HL-60 (cell line): ENCODE data around the gene NKD2.

ENCODE experiments used
- DNase-seq, 2 experiments: peaks; one replicate each; pipeline ENCODE4 v3.0.0-alpha.2; 2010 to 2020; ENCODE audit warnings: low read depth in 1 of 2, low spot score in 1 of 2
- H3K27ac ChIP-seq: fragments of 250-450 bp; sonication (Bioruptor Pico); replicated peaks from 2 replicates; pipeline ENCODE4 v1.5.1; 2020; ENCODE audit warnings: mild to moderate bottlenecking, moderate library complexity
- H3K27me3 ChIP-seq: fragments of 250-450 bp; sonication (Bioruptor Pico); 2 replicates; pipeline ENCODE4 v1.5.1; 2021; ENCODE audit warnings: mild to moderate bottlenecking, moderate library complexity; ENCODE audit not compliant: insufficient read depth, poor library complexity, severe bottlenecking
- H3K4me3 ChIP-seq: replicated peaks from 2 replicates; pipeline ENCODE4 v1.5.1; 2011; ENCODE audit warnings: mild to moderate bottlenecking, control low read depth, low read length; ENCODE audit not compliant: insufficient read depth
- GABPA ChIP-seq: IDR thresholded peaks from 2 replicates; pipeline ENCODE4 v1.6.1; 2012; ENCODE audit warnings: low read depth
- POLR2AphosphoS5 ChIP-seq: IDR thresholded peaks from 2 replicates; pipeline ENCODE4 v1.6.1; 2012; ENCODE audit warnings: low read depth
- SPI1 ChIP-seq: IDR thresholded peaks from 2 replicates; pipeline ENCODE4 v1.6.1; 2012; ENCODE audit warnings: low read depth, mild to moderate bottlenecking, borderline replicate concordance
- TF ChIP-seq, protein P1 (sequence below): IDR thresholded peaks from one replicate; pipeline ENCODE4 v1.5.1; 2011; ENCODE audit warnings: low read length, control low read depth, inconsistent platforms; ENCODE audit not compliant: insufficient read depth
- TF ChIP-seq, protein P2 (sequence below): IDR thresholded peaks from 2 replicates; pipeline ENCODE4 v1.6.1; 2012; ENCODE audit warnings: low read depth; ENCODE audit not compliant: insufficient replicate concordance

NKD2 gene

DNA sequence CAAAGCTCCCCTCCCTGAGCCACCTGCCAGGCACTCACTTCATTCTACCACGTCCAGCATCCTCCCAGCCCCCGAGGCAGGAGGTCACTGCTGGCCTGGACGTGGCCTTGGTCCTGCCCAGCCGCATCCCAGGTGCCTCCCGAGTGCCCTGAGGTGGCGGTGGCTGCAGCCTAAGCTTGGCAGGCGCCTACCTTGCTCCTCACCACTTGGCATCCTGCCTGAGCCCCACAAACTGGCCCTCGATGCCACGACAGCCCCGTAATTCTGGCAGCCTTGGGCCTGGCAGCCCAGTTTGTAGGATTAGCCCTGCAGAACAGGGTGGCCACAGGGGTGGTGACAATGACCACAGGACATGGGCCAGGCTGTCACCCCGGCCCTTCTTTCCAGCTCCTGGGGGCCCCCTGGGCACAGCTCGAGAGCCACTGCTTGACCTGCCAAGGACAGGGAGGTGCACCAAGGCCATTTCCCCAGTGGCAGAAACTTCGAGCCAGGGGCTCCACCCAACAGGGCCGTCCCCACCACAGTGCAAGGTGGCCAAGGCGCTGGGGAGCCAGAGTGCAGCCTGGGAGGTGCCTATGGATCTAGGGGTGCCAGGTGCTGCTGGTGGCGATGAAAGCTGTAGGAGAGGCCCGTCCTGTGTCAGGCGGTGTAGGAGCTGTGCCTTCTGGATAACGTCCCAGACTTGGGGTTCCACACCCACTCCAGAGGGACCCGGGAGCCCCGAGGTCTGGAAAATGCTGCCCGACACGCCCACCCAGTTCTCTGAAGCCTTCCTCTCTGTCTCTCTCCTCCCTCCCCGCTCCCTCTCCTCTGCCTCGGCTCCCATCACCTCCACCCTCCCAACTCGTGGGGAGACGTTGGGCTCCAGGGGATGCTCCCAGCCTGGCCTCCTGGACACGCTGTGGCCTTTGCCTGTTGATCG lies 18.4 kb downstream of the NKD2 start:
- H3K27ac ChIP-seq = no peak overlapping the region
- TF ChIP-seq GABPA (no peak), POLR2AphosphoS5 (no peak), SPI1 (no peak)
- TF ChIP-seq, protein P1, sequence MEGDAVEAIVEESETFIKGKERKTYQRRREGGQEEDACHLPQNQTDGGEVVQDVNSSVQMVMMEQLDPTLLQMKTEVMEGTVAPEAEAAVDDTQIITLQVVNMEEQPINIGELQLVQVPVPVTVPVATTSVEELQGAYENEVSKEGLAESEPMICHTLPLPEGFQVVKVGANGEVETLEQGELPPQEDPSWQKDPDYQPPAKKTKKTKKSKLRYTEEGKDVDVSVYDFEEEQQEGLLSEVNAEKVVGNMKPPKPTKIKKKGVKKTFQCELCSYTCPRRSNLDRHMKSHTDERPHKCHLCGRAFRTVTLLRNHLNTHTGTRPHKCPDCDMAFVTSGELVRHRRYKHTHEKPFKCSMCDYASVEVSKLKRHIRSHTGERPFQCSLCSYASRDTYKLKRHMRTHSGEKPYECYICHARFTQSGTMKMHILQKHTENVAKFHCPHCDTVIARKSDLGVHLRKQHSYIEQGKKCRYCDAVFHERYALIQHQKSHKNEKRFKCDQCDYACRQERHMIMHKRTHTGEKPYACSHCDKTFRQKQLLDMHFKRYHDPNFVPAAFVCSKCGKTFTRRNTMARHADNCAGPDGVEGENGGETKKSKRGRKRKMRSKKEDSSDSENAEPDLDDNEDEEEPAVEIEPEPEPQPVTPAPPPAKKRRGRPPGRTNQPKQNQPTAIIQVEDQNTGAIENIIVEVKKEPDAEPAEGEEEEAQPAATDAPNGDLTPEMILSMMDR = no peak
- TF ChIP-seq, protein P2, sequence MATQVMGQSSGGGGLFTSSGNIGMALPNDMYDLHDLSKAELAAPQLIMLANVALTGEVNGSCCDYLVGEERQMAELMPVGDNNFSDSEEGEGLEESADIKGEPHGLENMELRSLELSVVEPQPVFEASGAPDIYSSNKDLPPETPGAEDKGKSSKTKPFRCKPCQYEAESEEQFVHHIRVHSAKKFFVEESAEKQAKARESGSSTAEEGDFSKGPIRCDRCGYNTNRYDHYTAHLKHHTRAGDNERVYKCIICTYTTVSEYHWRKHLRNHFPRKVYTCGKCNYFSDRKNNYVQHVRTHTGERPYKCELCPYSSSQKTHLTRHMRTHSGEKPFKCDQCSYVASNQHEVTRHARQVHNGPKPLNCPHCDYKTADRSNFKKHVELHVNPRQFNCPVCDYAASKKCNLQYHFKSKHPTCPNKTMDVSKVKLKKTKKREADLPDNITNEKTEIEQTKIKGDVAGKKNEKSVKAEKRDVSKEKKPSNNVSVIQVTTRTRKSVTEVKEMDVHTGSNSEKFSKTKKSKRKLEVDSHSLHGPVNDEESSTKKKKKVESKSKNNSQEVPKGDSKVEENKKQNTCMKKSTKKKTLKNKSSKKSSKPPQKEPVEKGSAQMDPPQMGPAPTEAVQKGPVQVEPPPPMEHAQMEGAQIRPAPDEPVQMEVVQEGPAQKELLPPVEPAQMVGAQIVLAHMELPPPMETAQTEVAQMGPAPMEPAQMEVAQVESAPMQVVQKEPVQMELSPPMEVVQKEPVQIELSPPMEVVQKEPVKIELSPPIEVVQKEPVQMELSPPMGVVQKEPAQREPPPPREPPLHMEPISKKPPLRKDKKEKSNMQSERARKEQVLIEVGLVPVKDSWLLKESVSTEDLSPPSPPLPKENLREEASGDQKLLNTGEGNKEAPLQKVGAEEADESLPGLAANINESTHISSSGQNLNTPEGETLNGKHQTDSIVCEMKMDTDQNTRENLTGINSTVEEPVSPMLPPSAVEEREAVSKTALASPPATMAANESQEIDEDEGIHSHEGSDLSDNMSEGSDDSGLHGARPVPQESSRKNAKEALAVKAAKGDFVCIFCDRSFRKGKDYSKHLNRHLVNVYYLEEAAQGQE = no peak
- H3K4me3 ChIP-seq = no peak overlapping the region
- no peaks in the 10 kb centered on the region for H3K27me3 ChIP-seq
- no peak for DNase-seq

DNA sequence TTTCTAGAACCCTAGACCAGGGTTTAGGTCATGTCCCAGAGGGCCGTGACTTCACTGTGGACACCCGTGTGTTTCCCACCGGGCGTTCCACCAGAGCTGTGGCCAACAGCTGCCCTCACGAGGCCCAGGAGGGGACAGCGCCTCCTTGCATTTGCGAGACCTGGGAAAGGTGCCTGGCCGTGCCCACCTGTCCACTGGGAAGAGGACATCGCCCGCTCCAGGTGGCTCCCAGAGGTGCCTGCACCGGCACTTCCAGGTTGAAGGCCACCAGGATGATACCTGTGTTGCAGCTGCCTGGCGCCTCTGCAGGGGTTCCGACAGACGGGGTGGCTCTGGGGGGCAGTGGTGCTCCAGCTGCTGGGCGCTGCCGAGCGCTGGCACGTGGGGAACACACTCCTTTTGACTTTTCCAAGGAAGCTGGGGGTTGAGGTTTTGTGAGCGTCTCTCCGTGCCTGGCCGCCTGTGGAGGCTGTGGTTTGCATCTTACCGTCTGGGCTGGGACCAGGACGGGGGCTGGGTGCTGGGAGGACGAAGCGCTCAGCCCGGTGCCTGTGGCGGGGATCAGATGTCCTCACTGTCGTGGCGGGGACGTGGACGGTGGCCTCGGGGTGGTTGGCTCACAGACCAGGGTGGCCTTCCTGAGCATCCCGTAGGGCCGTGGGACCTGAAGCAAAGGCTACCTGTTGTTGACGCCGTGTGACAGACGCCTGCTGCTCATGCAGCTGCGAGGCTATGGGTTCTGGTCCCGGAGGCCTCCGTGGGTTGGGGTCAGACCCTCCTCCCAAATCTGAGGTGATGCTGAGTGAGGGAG lies 19.2 kb downstream of the NKD2 start:
- no peak for TF ChIP-seq SPI1
- TF ChIP-seq, protein P2 = no peak
- TF ChIP-seq GABPA = no peak
- TF ChIP-seq POLR2AphosphoS5 = no peak
- TF ChIP-seq, protein P1 = no peak
- Histone ChIP-seq H3K27me3 (no peaks in the 10 kb centered on the region), H3K4me3 (no peak overlapping the region), H3K27ac (no peak overlapping the region)
- DNase-seq = no peak

DNA sequence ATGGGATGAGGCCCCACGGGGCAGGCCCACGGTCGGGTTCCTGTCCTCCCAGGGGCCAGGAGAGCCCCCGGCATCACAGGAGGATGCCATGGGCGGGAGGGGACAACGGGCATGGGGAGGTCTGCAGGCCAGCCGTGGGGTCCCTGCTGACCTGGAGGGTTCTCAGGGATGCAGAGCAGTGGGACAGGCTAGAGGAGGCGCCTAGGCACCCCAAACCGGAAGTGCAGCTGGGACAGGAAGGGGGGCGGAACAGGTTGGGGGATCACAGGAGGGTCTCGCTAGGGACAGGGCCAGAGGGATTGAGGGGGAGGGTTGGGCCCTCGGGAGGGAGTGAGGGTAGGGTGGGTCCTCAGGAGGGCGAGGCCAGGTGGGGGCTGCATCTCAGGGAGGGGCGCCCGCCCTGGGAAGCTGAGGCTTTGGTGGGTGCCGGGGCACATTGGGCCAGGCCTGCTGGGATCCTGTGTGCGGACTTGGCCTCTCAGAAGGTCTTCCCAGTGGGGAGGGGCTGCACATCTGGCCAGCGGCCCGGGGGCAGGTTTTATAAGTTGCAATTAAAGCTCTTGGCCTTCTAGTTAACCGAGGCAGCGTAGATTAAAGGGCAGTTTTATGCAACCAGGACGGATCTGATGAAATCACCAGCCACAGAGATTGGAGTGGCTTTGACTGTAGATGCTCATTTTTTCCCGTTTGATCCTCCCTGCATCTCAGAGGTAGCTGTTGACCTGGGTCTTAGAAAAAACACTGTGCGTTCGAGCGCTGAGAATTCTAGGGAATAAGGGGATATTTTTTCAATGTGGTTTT lies 20.1 kb downstream of the NKD2 start:
- Histone ChIP-seq H3K27ac (no peak overlapping the region), H3K27me3 (no peaks in the 10 kb centered on the region), H3K4me3 (no peak overlapping the region)
- no peak for DNase-seq
- TF ChIP-seq SPI1 (no peak), POLR2AphosphoS5 (no peak), GABPA (no peak)
- TF ChIP-seq, protein P2 = no peak
- TF ChIP-seq, protein P1 = no peak
